DND-41 (cell line): Measurements from ENCODE around the gene ATP10A.

Source experiments
- ATAC-seq: fragments of 200-7000 bp; cut with Tn5 transposase; 3 replicates; pipeline ENCODE4 v1.9.1; 2021; ENCODE audit warnings: low read depth; ENCODE audit not compliant: insufficient read depth
- DNase-seq: peaks from one replicate; pipeline ENCODE4 v3.0.0-alpha.2; 2020
- H2AFZ ChIP-seq: 2 replicates; pipeline ENCODE4 v1.6.0; 2012; ENCODE audit warnings: low read depth, low read length
- H3K27ac ChIP-seq: 2 replicates; pipeline ENCODE4 v1.5.1; 2012; ENCODE audit warnings: low read length, inconsistent platforms
- H3K27me3 ChIP-seq: fragments of 200-600 bp; sonication (generic); 2 replicates; pipeline ENCODE4 v1.6.0; 2012; ENCODE audit warnings: low read length, mild to moderate bottlenecking, inconsistent platforms; ENCODE audit not compliant: insufficient read depth, poor library complexity
- H3K36me3 ChIP-seq: 2 replicates; pipeline ENCODE4 v1.5.1; 2012; ENCODE audit warnings: low read length, inconsistent platforms; ENCODE audit not compliant: insufficient read depth
- H3K4me1 ChIP-seq: 2 replicates; pipeline ENCODE4 v1.5.1; 2012; ENCODE audit warnings: mild to moderate bottlenecking, low read length; ENCODE audit not compliant: insufficient read depth
- H3K4me2 ChIP-seq: 2 replicates; pipeline ENCODE4 v1.6.0; 2012; ENCODE audit warnings: mild to moderate bottlenecking, moderate library complexity, low read length, inconsistent platforms; ENCODE audit not compliant: insufficient read depth
- H3K4me3 ChIP-seq, 2 experiments: fragments of 200-600 bp in 1 of 2; shearing (Covaris generic) in 1 of 2; 2 replicates each; pipeline ENCODE4 v1.5.1; 2012 to 2016; ENCODE audit warnings: inconsistent platforms in 2 of 2, low read length in 2 of 2, mild to moderate bottlenecking in 2 of 2, low read depth in 1 of 2, moderate library complexity in 1 of 2
- H3K79me2 ChIP-seq: 2 replicates; pipeline ENCODE4 v1.6.0; 2012; ENCODE audit warnings: low read length, inconsistent platforms; ENCODE audit not compliant: insufficient read depth
- H3K9ac ChIP-seq: 2 replicates; pipeline ENCODE4 v1.6.0; 2012; ENCODE audit warnings: low read depth, mild to moderate bottlenecking, inconsistent platforms, low read length, moderate library complexity
- H3K9me3 ChIP-seq: 2 replicates; pipeline ENCODE4 v1.5.1; 2012; ENCODE audit warnings: low read length, moderate library complexity, mild to moderate bottlenecking, inconsistent platforms; ENCODE audit not compliant: insufficient read depth, severe bottlenecking
- H4K20me1 ChIP-seq: 2 replicates; pipeline ENCODE4 v1.6.0; 2012; ENCODE audit warnings: low read length; ENCODE audit not compliant: insufficient read depth
- EZH2 ChIP-seq: IDR thresholded peaks from 3 replicates; pipeline ENCODE4 v1.6.1; 2012; ENCODE audit warnings: borderline replicate concordance, low read depth, mild to moderate bottlenecking, moderate library complexity, low read length, inconsistent platforms; ENCODE audit not compliant: severe bottlenecking
- TF ChIP-seq, protein P1 (sequence below): IDR thresholded peaks from 2 replicates; pipeline ENCODE4 v1.5.1; 2012; ENCODE audit warnings: borderline replicate concordance, low read length, moderate library complexity, mild to moderate bottlenecking; ENCODE audit not compliant: poor library complexity, severe bottlenecking; ENCODE audit errors: extremely low read depth

Gene ATP10A

DNA sequence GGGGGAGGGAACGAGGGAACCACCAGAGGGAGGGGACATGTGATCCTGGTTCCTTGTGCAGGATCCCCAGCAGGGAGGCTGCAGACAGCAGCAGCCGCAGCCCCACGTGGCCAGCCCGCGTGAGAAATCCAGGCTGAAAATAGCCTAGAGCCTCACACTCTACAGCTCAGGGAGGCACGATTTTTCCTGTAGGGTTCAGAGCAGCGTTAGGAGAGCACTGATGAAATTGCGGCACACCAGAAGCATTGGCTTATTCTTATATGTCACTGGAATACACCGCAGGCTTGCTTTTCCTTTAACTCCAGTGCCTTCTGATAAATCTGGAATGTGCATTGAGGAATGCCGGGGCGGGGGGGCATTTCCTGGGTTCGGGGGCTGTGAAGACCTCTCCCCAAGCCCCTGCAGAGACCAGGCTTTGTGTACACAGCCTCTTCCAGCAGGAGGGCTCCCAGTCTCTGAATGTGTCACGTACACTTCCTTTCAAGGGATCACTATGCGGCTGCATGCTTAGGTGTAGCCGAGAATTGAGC, 193.0 kb downstream of the ATP10A start:
- TF ChIP-seq EZH2 = no peak
- TF ChIP-seq, protein P1, sequence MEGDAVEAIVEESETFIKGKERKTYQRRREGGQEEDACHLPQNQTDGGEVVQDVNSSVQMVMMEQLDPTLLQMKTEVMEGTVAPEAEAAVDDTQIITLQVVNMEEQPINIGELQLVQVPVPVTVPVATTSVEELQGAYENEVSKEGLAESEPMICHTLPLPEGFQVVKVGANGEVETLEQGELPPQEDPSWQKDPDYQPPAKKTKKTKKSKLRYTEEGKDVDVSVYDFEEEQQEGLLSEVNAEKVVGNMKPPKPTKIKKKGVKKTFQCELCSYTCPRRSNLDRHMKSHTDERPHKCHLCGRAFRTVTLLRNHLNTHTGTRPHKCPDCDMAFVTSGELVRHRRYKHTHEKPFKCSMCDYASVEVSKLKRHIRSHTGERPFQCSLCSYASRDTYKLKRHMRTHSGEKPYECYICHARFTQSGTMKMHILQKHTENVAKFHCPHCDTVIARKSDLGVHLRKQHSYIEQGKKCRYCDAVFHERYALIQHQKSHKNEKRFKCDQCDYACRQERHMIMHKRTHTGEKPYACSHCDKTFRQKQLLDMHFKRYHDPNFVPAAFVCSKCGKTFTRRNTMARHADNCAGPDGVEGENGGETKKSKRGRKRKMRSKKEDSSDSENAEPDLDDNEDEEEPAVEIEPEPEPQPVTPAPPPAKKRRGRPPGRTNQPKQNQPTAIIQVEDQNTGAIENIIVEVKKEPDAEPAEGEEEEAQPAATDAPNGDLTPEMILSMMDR = no peak
- no peak for DNase-seq
- no peak overlapping the region for H3K4me2 ChIP-seq
- H3K9ac ChIP-seq = no peak overlapping the region
- H3K4me3 ChIP-seq = no peak overlapping the region
- H3K4me1 ChIP-seq = no peaks in the 10 kb centered on the region
- no peak overlapping the region for H3K27ac ChIP-seq
- H3K27me3 ChIP-seq = no peaks in the 10 kb centered on the region
- no peak overlapping the region for H2AFZ ChIP-seq
- no peaks in the 10 kb centered on the region for H3K36me3 ChIP-seq
- no peaks in the 10 kb centered on the region for H3K9me3 ChIP-seq
- no peaks in the 10 kb centered on the region for H4K20me1 ChIP-seq
- ATAC-seq = no peak
- no peaks in the 10 kb centered on the region for H3K79me2 ChIP-seq

DNA sequence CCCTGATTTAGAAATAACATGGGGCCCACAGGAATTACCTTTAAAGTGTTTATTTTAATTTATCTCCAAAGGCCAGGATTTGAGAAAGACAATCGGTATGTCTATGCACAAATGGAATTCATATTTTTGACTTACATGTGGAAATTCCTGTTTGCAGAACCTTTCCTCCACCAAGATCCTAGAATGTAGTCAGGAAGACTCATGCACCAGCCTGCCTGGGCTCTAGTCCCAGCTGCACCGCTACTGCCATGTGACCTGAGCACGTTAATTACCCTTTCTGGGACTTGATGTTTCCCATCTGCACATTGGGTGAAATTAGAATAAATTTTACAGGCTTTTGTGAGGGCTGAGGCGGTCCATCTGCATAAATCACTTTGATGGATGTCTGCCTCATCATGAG, 194.2 kb downstream of the ATP10A start:
- no peak overlapping the region for H3K4me3 ChIP-seq
- H3K27me3 ChIP-seq = no peaks in the 10 kb centered on the region
- H4K20me1 ChIP-seq = no peaks in the 10 kb centered on the region
- no peaks in the 10 kb centered on the region for H3K9me3 ChIP-seq
- H3K79me2 ChIP-seq = no peaks in the 10 kb centered on the region
- H3K27ac ChIP-seq = no peak overlapping the region
- no peaks in the 10 kb centered on the region for H3K36me3 ChIP-seq
- H2AFZ ChIP-seq = no peak overlapping the region
- TF ChIP-seq, protein P1 = no peak
- no peak for TF ChIP-seq EZH2
- no peak for DNase-seq
- H3K9ac ChIP-seq = no peak overlapping the region
- no peaks in the 10 kb centered on the region for H3K4me1 ChIP-seq
- no peak for ATAC-seq
- H3K4me2 ChIP-seq = no peak overlapping the region

DNA sequence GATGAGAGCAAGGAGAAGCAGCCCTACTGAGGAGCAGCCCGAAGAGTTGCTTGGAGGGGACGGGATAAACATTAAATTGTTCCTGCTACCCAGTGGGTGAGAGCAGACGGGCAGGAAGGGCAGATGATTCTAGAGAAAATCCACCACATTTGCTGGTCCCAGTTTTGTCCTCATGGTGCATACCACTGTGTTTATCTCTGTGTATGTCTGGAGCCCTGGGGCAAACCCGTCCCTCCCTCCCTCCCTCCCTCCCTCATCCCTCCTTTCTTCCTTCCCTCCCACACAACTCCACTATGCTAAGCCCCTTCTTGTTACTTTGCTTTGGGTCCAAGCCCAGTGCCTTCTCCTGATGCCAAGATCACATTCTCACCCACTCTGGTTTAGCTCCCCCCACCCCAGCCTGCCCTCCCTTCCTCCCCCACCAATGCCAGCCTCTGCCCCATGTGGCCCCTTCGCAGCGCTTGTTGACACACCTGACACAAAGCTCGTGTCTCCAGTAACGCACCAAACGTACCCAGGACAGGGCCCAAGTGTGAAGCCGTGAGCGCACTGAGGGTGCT, 194.8 kb downstream of the ATP10A start:
- TF ChIP-seq EZH2 = no peak
- TF ChIP-seq, protein P1 = no peak
- Histone ChIP-seq H3K9ac (no peak overlapping the region), H4K20me1 (no peaks in the 10 kb centered on the region), H3K4me1 (no peaks in the 10 kb centered on the region), H3K4me3 (no peak overlapping the region), H3K36me3 (no peaks in the 10 kb centered on the region), H3K79me2 (no peaks in the 10 kb centered on the region), H2AFZ (no peak overlapping the region), H3K27ac (no peak overlapping the region), H3K9me3 (no peaks in the 10 kb centered on the region), H3K27me3 (no peaks in the 10 kb centered on the region), H3K4me2 (no peak overlapping the region)
- DNase-seq (no peak), ATAC-seq (no peak)

DNA sequence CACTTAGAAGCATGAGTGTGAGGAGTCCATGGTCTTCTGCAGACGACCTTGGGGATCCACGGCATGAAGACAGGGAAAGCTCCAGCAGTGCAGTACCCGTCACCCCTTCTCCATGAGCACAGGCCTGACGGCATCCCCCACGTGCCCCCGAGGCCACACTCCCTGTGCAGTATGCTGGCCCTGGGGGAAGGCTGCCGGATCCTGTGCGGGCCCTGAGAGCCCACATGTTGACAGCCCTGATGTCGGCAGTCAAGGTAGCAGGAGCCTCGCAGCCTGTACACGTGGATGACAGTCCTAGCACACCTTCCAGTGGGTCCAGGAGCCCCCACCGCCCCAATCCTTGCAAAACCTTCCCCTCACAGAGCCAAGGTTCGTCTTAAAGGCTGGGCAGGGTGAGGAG, 195.3 kb downstream of the ATP10A start:
- H3K79me2 ChIP-seq = no peaks in the 10 kb centered on the region
- no peaks in the 10 kb centered on the region for H4K20me1 ChIP-seq
- no peak overlapping the region for H3K27ac ChIP-seq
- H3K27me3 ChIP-seq = no peaks in the 10 kb centered on the region
- no peaks in the 10 kb centered on the region for H3K4me1 ChIP-seq
- ATAC-seq (no peak), DNase-seq (no peak)
- no peak overlapping the region for H3K9ac ChIP-seq
- TF ChIP-seq, protein P1 = no peak
- no peak for TF ChIP-seq EZH2
- no peaks in the 10 kb centered on the region for H3K9me3 ChIP-seq
- no peak overlapping the region for H3K4me2 ChIP-seq
- H3K4me3 ChIP-seq = no peak overlapping the region
- no peaks in the 10 kb centered on the region for H3K36me3 ChIP-seq
- H2AFZ ChIP-seq = no peak overlapping the region
